Spleen (tissue), 7 donors: ENCODE data around the gene BAZ1A.
A peak's percentile ranks its signal among the peaks of the same experiment; 100 is the strongest.

Experiments used
- CTCF ChIP-seq, 11 experiments: fragments of 200-600 bp in 7 of 11; fragments of 450-650 bp in 4 of 11; sonication (generic) in 4 of 11; IDR thresholded peaks in 8 of 11; conservative IDR thresholded peaks in 3 of 11; 1 replicate in 7 of 11; 2 replicates in 4 of 11; pipeline versions ENCODE4 v1.4.0 to v1.8.0; 2016 to 2021; ENCODE audit warnings: antibody characterized with exemption in 11 of 11, inconsistent platforms in 4 of 11, mild to moderate bottlenecking in 1 of 11
- POLR2AphosphoS5 ChIP-seq, 3 donors: sonication (generic); formaldehyde crosslinking; IDR thresholded peaks; one replicate each; pipeline ENCODE4 v1.5.1; 2017; ENCODE audit warnings: antibody characterized with exemption in 3 of 3
- donor health status: DM: no; HTN: no; CAD: no; lungs with moderate emphysema.
- donor health status: DM: no; HTN: no; CAD: no.
- donor health status: DM: no; HTN: no; CAD: no.

GRCh38 chr14:34778744-34779143, 96.4 kb downstream of the BAZ1A start:
- TF ChIP-seq POLR2AphosphoS5 (IDR thresholded peaks at IDR 0.05) (peak in 1 of 3 donors; percentile 20), CTCF (IDR thresholded peaks at IDR 0.05 in 8 of 11, conservative IDR thresholded peaks at IDR 0.05 in 3 of 11) (no peak)
